ENCODE measurements around the gene DYNLT2B. TPM values are rescaled to one million over a fixed set of nuclear protein-coding genes. Genes with fewer than 3 reads are reported as not detected.

DYNLT2B gene
- total and polyA plus RNA-seq, 2 donors (not counting 3 experiments of a cell fraction or from before 2014, with no cell fraction given): 9.2 to 13.9 TPM

DNA sequence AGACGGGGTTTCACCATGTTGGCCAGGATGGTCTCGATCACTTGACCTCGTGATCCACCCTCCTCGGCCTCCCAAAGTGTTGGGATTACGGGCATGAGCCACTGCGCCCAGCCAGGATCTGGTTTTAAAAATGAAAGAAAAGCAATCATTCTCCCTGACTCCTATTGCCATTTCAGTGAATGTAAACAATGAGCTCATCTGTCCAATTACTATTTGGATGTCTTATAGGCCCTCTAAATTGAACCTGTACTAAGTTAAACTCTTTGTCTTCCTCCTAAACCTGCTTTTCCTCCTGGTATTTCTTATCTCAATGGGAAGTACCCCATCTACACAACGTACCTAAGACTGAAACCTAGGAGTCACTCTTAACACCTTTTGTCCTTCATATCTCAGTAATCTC, 54.2 kb downstream of the DYNLT2B start:
- DNase-seq (ENCODE audit: low read depth, low spot score) (no peak), FAIRE-seq (no peak)
- Histone ChIP-seq H3K9me1 (replicated peaks; ENCODE audit: control insufficient read depth, extremely low read depth, insufficient read depth, low read length) (no peaks in the 10 kb centered on the region), H4K20me1 (replicated peaks; ENCODE audit: control insufficient read depth, extremely low read depth, insufficient read depth, low read length) (no peaks in the 10 kb centered on the region), H3K4me2 (ENCODE audit: insufficient read depth, low read length) (no peak overlapping the region), H3K4me1 (ENCODE audit: control insufficient read depth, extremely low read depth, insufficient read depth, low read length) (no peaks in the 10 kb centered on the region), H3K27me3 (ENCODE audit: control insufficient read depth in 2 of 2, insufficient read depth in 2 of 2, low read length in 2 of 2) (no peaks in the 10 kb centered on the region), H3K27ac (ENCODE audit: insufficient read depth, low read depth, low read length) (no peak overlapping the region), H3K36me3 (ENCODE audit: control insufficient read depth in 2 of 2, extremely low read depth in 1 of 2, insufficient read depth in 2 of 2, low read length in 2 of 2) (peaks cover 4% of the 10 kb centered on the region in 2 experiments), H3K9ac (replicated peaks; ENCODE audit: extremely low read depth, insufficient read depth, low read length) (no peak overlapping the region), H3K4me3 (replicated peaks in 1 of 3; ENCODE audit: insufficient read depth in 1 of 3, low read depth in 1 of 3, low read length in 3 of 3) (no peak overlapping the region), H3K9me3 (replicated peaks; ENCODE audit: control insufficient read depth, insufficient read depth, low read length) (no peaks in the 10 kb centered on the region), H3K79me2 (ENCODE audit: control insufficient read depth, insufficient read depth, low read length) (peaks cover 19% of the 10 kb centered on the region), H2AFZ (ENCODE audit: low read depth, low read length) (no peak overlapping the region)
- TF ChIP-seq POLR2AphosphoS5 (IDR thresholded peaks at IDR 0.05; ENCODE audit: insufficient read depth, low read depth, low read length) (no peak), FOS (IDR thresholded peaks at IDR 0.05; ENCODE audit: borderline replicate concordance, insufficient read depth, low read length) (no peak), POLR2A (IDR thresholded peaks at IDR 0.05; ENCODE audit: low read depth, low read length) (no peak), JUN (IDR thresholded peaks at IDR 0.05; ENCODE audit: borderline replicate concordance, insufficient read depth, insufficient read length, low read depth) (no peak), GATA2 (IDR thresholded peaks at IDR 0.05; ENCODE audit: insufficient read depth, insufficient read length, low read depth, low read length) (no peak), MYC (IDR thresholded peaks at IDR 0.05; ENCODE audit: low read depth, low read length) (no peak), EZH2 (IDR thresholded peaks at IDR 0.05; ENCODE audit: borderline replicate concordance, low read depth, low read length, severe bottlenecking) (no peak)
- TF ChIP-seq, protein P1, sequence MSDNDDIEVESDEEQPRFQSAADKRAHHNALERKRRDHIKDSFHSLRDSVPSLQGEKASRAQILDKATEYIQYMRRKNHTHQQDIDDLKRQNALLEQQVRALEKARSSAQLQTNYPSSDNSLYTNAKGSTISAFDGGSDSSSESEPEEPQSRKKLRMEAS (IDR thresholded peaks at IDR 0.05; ENCODE audit: insufficient read depth, insufficient read length): no peak
- TF ChIP-seq, protein P2, sequence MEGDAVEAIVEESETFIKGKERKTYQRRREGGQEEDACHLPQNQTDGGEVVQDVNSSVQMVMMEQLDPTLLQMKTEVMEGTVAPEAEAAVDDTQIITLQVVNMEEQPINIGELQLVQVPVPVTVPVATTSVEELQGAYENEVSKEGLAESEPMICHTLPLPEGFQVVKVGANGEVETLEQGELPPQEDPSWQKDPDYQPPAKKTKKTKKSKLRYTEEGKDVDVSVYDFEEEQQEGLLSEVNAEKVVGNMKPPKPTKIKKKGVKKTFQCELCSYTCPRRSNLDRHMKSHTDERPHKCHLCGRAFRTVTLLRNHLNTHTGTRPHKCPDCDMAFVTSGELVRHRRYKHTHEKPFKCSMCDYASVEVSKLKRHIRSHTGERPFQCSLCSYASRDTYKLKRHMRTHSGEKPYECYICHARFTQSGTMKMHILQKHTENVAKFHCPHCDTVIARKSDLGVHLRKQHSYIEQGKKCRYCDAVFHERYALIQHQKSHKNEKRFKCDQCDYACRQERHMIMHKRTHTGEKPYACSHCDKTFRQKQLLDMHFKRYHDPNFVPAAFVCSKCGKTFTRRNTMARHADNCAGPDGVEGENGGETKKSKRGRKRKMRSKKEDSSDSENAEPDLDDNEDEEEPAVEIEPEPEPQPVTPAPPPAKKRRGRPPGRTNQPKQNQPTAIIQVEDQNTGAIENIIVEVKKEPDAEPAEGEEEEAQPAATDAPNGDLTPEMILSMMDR (IDR thresholded peaks at IDR 0.05; ENCODE audit: extremely low read depth in 1 of 2, insufficient read depth in 1 of 2, low read depth in 1 of 2, low read length in 2 of 2): no peak
- intact Hi-C loops (cut with micrococcal nuclease) (no loop called here), dilution Hi-C loops (cut with MboI; ENCODE audit: extremely low pct_ligation_motif_present, low sequenced_read_pairs) (no loop called here)
- ChIA-PET POLR2A (no interaction called here), CTCF (interaction anchor here (1.4 to 1.8 kb wide), 2 partner anchors 9 to 10 kb away, joined by 3 to 7 read pairs; no protein-coding TSS in a partner anchor)
- no TSS peak for BruUV-seq (replicated peaks)
